DOHH2 (cell line): ENCODE data around the gene ZSWIM2.

Source experiments
- H3F3A ChIP-seq: fragments of 200-600 bp; sonication (generic), shearing (Covaris generic); 2 replicates; pipeline ENCODE4 v1.6.0; 2016; ENCODE audit warnings: antibody characterized with exemption, mild to moderate bottlenecking; ENCODE audit not compliant: control insufficient read depth, insufficient read depth
- H3K27ac ChIP-seq: fragments of 200-600 bp; sonication (generic); 2 replicates; pipeline ENCODE4 v1.5.1; 2014; ENCODE audit warnings: low read depth, mild to moderate bottlenecking, low read length, moderate library complexity
- H3K27me3 ChIP-seq: fragments of 200-600 bp; sonication (generic); 2 replicates; pipeline ENCODE4 v1.6.1; 2014; ENCODE audit warnings: mild to moderate bottlenecking, low read length, mixed read lengths; ENCODE audit not compliant: control insufficient read depth
- H3K36me3 ChIP-seq: fragments of 200-600 bp; sonication (generic); 2 replicates; pipeline ENCODE4 v1.6.1; 2014; ENCODE audit warnings: mild to moderate bottlenecking, low read length, moderate library complexity, mixed read lengths; ENCODE audit not compliant: control insufficient read depth
- H3K4me1 ChIP-seq: fragments of 200-600 bp; sonication (generic); 2 replicates; pipeline ENCODE4 v1.6.1; 2014; ENCODE audit warnings: mild to moderate bottlenecking, low read length, mixed read lengths; ENCODE audit not compliant: control insufficient read depth
- H3K4me2 ChIP-seq: fragments of 200-600 bp; sonication (generic); 2 replicates; pipeline ENCODE4 v1.6.0; 2014; ENCODE audit warnings: mild to moderate bottlenecking, low read length, moderate library complexity
- H3K4me3 ChIP-seq: fragments of 200-600 bp; sonication (generic); 2 replicates; pipeline ENCODE4 v1.5.1; 2014; ENCODE audit warnings: mild to moderate bottlenecking, low read length, mixed read lengths
- H3K79me2 ChIP-seq: fragments of 200-600 bp; sonication (generic); 2 replicates; pipeline ENCODE4 v1.6.1; 2014; ENCODE audit warnings: mild to moderate bottlenecking, low read length, mixed read lengths; ENCODE audit not compliant: control insufficient read depth
- H3K9me2 ChIP-seq: fragments of 200-600 bp; sonication (generic); replicated peaks from 2 replicates; pipeline ENCODE4 v1.6.1; 2014; ENCODE audit warnings: mild to moderate bottlenecking, low read length, mixed read lengths; ENCODE audit not compliant: control insufficient read depth
- H3K9me3 ChIP-seq: fragments of 200-600 bp; sonication (generic); 2 replicates; pipeline ENCODE4 v1.6.1; 2014; ENCODE audit warnings: antibody characterized with exemption, low read length, mixed read lengths; ENCODE audit not compliant: control insufficient read depth, insufficient read depth
- H4K20me1 ChIP-seq: fragments of 200-600 bp; sonication (generic); 2 replicates; pipeline ENCODE4 v1.6.0; 2014; ENCODE audit warnings: low read depth, mild to moderate bottlenecking, antibody characterized with exemption, low read length, moderate library complexity; ENCODE audit not compliant: control insufficient read depth, insufficient read depth
- CTCF ChIP-seq: fragments of 200-600 bp; sonication (generic); IDR thresholded peaks from one replicate; pipeline ENCODE4 v1.5.1; 2014; ENCODE audit warnings: antibody characterized with exemption, mild to moderate bottlenecking, low read depth, low read length; ENCODE audit not compliant: poor library complexity, severe bottlenecking
- EZH2phosphoT487 ChIP-seq: fragments of 200-600 bp; sonication (generic); IDR thresholded peaks from 2 replicates; pipeline ENCODE4 v1.6.1; 2017; ENCODE audit warnings: borderline replicate concordance, mild to moderate bottlenecking, antibody characterized with exemption, low read length, moderate library complexity, mixed read lengths

Gene ZSWIM2

DNA sequence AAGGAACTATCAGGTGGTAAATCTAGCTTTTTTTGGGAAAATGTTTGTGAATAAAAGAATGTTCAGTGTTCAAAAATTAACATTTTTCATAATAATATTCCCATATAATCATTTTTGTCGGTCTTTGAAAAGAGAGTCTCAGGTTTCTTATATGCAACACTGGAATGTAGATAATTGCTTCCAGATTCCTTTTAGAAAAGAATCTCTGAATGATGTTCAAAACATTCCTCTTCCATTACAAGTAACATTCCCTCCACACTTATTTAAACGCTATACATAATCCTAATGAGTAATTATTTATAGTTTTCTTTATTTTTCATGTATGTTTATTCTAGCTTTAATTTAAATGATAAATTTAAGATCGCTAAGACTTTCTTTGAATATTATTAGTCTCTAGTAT is 7.0 kb downstream of the ZSWIM2 start:
- Histone ChIP-seq H3K79me2 (no peaks in the 10 kb centered on the region), H3K4me2 (no peak overlapping the region), H3K9me2 (no peaks in the 10 kb centered on the region), H3K4me1 (no peaks in the 10 kb centered on the region), H3F3A (no peaks in the 10 kb centered on the region), H3K36me3 (no peaks in the 10 kb centered on the region), H3K27me3 (no peaks in the 10 kb centered on the region), H3K27ac (no peak overlapping the region), H3K4me3 (no peak overlapping the region), H4K20me1 (no peaks in the 10 kb centered on the region), H3K9me3 (no peaks in the 10 kb centered on the region)
- TF ChIP-seq CTCF: no peak
- TF ChIP-seq EZH2phosphoT487: no peak

- Histone ChIP-seq H3K4me2 (no peak overlapping the region), H3K79me2 (no peaks in the 10 kb centered on the region), H3K4me1 (no peaks in the 10 kb centered on the region), H3K27ac (no peak overlapping the region), H3K4me3 (no peak overlapping the region), H3F3A (no peaks in the 10 kb centered on the region), H3K9me2 (no peaks in the 10 kb centered on the region), H3K36me3 (no peaks in the 10 kb centered on the region), H4K20me1 (no peaks in the 10 kb centered on the region), H3K27me3 (no peaks in the 10 kb centered on the region), H3K9me3 (no peaks in the 10 kb centered on the region)
- TF ChIP-seq EZH2phosphoT487 (no peak), CTCF (no peak)
Observed at GRCh38 chr2:186835628-186836027, 13.3 kb downstream of the ZSWIM2 start.

DNA sequence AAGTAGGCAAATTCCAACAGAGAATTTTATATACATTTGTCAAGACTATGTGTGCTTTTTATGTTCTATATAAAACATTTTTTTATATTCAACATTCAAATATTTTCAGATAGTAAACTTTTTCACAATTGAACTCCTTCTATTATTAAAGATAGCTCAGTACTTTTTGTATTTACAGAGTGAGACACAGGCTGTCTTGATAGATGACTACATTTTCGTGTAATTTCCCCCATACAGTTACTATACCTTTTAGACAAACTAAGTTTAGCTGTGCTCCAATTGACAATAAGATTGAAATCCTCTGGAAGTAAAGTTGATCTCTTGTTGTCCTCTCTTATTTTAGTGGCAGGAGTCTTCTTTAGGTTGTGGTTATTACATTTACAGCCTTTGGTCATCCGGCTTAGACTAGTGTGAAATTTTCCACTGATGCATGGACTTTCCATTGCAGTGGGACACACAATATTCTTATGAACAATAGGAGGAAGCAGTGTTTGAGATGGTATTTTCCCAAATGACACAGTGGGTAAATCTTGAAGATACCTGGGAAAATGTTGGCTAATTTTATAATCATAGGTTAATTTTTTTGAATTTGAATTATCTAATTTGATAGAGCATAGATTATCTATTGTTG is 21.0 kb downstream of the ZSWIM2 start:
- Histone ChIP-seq H3K36me3 (no peaks in the 10 kb centered on the region), H3K9me3 (no peaks in the 10 kb centered on the region), H3K79me2 (no peaks in the 10 kb centered on the region), H3K27me3 (no peaks in the 10 kb centered on the region), H3K4me3 (no peak overlapping the region), H3K4me1 (no peaks in the 10 kb centered on the region), H3K9me2 (no peaks in the 10 kb centered on the region), H4K20me1 (no peaks in the 10 kb centered on the region), H3K4me2 (no peak overlapping the region), H3K27ac (no peak overlapping the region), H3F3A (no peaks in the 10 kb centered on the region)
- TF ChIP-seq EZH2phosphoT487 (no peak), CTCF (no peak)

GRCh38 chr2:186827411-186827810 is 21.6 kb downstream of the ZSWIM2 start:
- no peaks in the 10 kb centered on the region for H3K4me1 ChIP-seq
- H3K9me3 ChIP-seq: no peaks in the 10 kb centered on the region
- H3K36me3 ChIP-seq: no peaks in the 10 kb centered on the region
- no peak overlapping the region for H3K4me3 ChIP-seq
- H3K4me2 ChIP-seq: no peak overlapping the region
- TF ChIP-seq CTCF (no peak), EZH2phosphoT487 (no peak)
- no peak overlapping the region for H3K27ac ChIP-seq
- no peaks in the 10 kb centered on the region for H3K27me3 ChIP-seq
- no peaks in the 10 kb centered on the region for H3K9me2 ChIP-seq
- H3F3A ChIP-seq: no peaks in the 10 kb centered on the region
- H3K79me2 ChIP-seq: no peaks in the 10 kb centered on the region
- H4K20me1 ChIP-seq: no peaks in the 10 kb centered on the region
